B cell (primary cell): ENCODE measurements around the gene LGALS14.
"Not testable (repeated sequence)": the region's sequence is repeated elsewhere in the genome, so short reads cannot be mapped to it uniquely, and the experiment has no call there.

Experiments
- EZH2 ChIP-seq: IDR thresholded peaks from 2 replicates; pipeline ENCODE4 v1.6.1; 2012; ENCODE audit warnings: borderline replicate concordance, low read depth, mild to moderate bottlenecking, moderate library complexity, low read length; ENCODE audit not compliant: insufficient read depth, poor library complexity, severe bottlenecking
- TF ChIP-seq, protein P1 (sequence below): fragments of 200-600 bp; IDR thresholded peaks from one replicate; pipeline ENCODE4 v1.8.0; 2022; ENCODE audit warnings: antibody characterized with exemption, mild to moderate bottlenecking

DNA sequence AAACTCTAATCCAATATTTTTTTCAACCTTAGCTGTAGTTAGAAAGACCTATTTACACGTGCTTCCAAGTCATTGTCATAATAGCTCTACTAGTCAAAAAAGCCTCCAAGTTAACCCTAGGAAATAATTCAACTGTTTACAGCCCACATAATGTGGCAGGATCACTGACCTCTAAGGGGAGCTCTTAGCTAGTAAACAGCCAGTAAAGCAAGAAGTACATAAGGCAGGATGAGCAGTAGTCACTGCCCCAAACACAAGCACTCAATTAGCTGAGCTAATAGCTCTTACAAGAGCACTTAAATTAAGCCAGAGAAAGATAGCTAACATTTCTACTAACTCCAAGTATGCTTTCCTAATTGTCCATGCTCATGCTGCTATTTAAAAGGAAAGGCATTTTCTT lies 30.4 kb upstream of the LGALS14 start:
- TF ChIP-seq, protein P1, sequence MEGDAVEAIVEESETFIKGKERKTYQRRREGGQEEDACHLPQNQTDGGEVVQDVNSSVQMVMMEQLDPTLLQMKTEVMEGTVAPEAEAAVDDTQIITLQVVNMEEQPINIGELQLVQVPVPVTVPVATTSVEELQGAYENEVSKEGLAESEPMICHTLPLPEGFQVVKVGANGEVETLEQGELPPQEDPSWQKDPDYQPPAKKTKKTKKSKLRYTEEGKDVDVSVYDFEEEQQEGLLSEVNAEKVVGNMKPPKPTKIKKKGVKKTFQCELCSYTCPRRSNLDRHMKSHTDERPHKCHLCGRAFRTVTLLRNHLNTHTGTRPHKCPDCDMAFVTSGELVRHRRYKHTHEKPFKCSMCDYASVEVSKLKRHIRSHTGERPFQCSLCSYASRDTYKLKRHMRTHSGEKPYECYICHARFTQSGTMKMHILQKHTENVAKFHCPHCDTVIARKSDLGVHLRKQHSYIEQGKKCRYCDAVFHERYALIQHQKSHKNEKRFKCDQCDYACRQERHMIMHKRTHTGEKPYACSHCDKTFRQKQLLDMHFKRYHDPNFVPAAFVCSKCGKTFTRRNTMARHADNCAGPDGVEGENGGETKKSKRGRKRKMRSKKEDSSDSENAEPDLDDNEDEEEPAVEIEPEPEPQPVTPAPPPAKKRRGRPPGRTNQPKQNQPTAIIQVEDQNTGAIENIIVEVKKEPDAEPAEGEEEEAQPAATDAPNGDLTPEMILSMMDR: not testable (repeated sequence)
- TF ChIP-seq EZH2: not testable (repeated sequence)
